ENCODE data around the gene GSAP. TPM values are rescaled to one million over a fixed set of nuclear protein-coding genes. Genes with fewer than 3 reads are reported as not detected.

Gene GSAP
- total RNA-seq, 1 donor from 2014 or later, result 5.0 TPM

GRCh38 chr7:77388055-77388641 lies 28.0 kb downstream of the GSAP start:
- no peaks in the 10 kb centered on the region for H3K36me3 Mint-ChIP-seq
- peaks cover 20% of the 10 kb centered on the region for H3K4me1 Mint-ChIP-seq (ENCODE audit: unreplicated experiment)
- H3K27me3 Mint-ChIP-seq, result no peaks in the 10 kb centered on the region
- no peak for TF ChIP-seq CTCF (conservative IDR thresholded peaks at IDR 0.05)
- no peak for DNase-seq (ENCODE audit: extremely low spot score, unreplicated experiment)
- H3K27ac Mint-ChIP-seq, result no peak overlapping the region
- H3K4me3 Mint-ChIP-seq, result no peak overlapping the region
- H3K9me3 Mint-ChIP-seq, result no peaks in the 10 kb centered on the region

- Mint-ChIP-seq H3K27ac (no peak overlapping the region), H3K4me3 (no peak overlapping the region), H3K36me3 (no peaks in the 10 kb centered on the region), H3K27me3 (no peaks in the 10 kb centered on the region), H3K4me1 (ENCODE audit: unreplicated experiment) (peaks cover 20% of the 10 kb centered on the region), H3K9me3 (no peaks in the 10 kb centered on the region)
- TF ChIP-seq CTCF (conservative IDR thresholded peaks at IDR 0.05), result no peak
- DNase-seq (ENCODE audit: extremely low spot score, unreplicated experiment), result no peak
These were observed 29.9 kb downstream of the GSAP start for GRCh38 chr7:77386165-77386822.

GRCh38 chr7:77383333-77383740 lies 32.8 kb downstream of the GSAP start:
- Mint-ChIP-seq H3K4me1 (ENCODE audit: unreplicated experiment) (peaks cover 17% of the 10 kb centered on the region), H3K27ac (no peak overlapping the region), H3K4me3 (no peak overlapping the region), H3K27me3 (no peaks in the 10 kb centered on the region), H3K36me3 (no peaks in the 10 kb centered on the region), H3K9me3 (no peaks in the 10 kb centered on the region)
- TF ChIP-seq CTCF (conservative IDR thresholded peaks at IDR 0.05), result no peak
- DNase-seq (ENCODE audit: extremely low spot score, unreplicated experiment), result no peak

DNA sequence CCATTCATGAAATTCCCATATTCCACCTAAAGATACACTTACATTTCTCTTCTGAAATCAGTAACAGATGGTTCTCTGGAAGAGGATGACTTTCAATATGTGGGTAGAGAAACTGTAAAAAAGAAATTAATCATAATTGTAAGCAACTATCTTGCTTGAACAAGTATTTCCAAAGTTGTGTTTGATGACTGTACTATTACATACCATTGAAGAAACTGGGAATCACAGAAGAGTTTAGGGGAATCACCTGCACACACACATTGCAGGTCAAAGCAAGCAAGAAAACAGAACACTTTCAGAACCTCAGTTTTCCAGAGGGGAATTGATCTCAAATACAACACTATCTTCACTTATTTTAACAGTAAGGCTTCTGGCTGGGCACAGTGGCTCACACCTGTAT lies 33.6 kb downstream of the GSAP start:
- H3K36me3 Mint-ChIP-seq, result no peaks in the 10 kb centered on the region

DNA sequence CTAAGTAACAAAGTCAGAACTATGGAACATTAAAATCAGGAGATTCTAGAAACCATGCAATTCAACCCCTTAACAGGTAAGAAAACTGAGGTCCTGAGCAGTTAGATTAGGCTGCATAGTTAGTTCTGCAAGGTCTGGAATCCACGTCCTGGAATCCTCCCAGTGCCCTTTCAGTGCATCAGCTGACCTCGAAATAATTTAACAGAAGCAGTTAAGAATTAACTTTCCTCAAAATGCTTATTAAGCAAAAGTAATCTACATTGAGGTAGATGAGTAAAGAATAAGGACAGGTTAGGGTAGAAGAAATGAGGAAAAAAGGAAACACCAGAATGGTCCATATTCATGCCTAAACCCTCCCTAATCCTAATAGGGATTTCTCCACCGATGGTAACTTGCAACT lies 37.6 kb downstream of the GSAP start:
- no peaks in the 10 kb centered on the region for H3K36me3 Mint-ChIP-seq
- TF ChIP-seq CTCF (conservative IDR thresholded peaks at IDR 0.05), result no peak
- H3K4me3 Mint-ChIP-seq, result no peak overlapping the region
- no peak overlapping the region for H3K27ac Mint-ChIP-seq
- no peaks in the 10 kb centered on the region for H3K27me3 Mint-ChIP-seq
- H3K9me3 Mint-ChIP-seq, result no peaks in the 10 kb centered on the region
- no peaks in the 10 kb centered on the region for H3K4me1 Mint-ChIP-seq (ENCODE audit: unreplicated experiment)
- no peak for DNase-seq (ENCODE audit: extremely low spot score, unreplicated experiment)

More for the DNA sequence above, 33.6 kb downstream of the GSAP start:
- no peak for TF ChIP-seq CTCF (conservative IDR thresholded peaks at IDR 0.05)
- no peak for DNase-seq (ENCODE audit: extremely low spot score, unreplicated experiment)
- H3K27ac Mint-ChIP-seq, result no peak overlapping the region
- no peaks in the 10 kb centered on the region for H3K27me3 Mint-ChIP-seq
- H3K4me1 Mint-ChIP-seq (ENCODE audit: unreplicated experiment), result peaks cover 9% of the 10 kb centered on the region
- H3K4me3 Mint-ChIP-seq, result no peak overlapping the region
- H3K9me3 Mint-ChIP-seq, result no peaks in the 10 kb centered on the region
